Endothelial cell of umbilical vein (primary cell): ENCODE data around the gene MFSD6L. TPM values are rescaled to one million over a fixed set of nuclear protein-coding genes. Genes with fewer than 3 reads are reported as not detected.

Experiments used
- BruUV-seq: library from RNA; stranded (reverse); fragments of 400-500 nt; replicated peaks from 2 replicates; lab custom pipeline; 2021; lab: Mats Ljungman, UMichigan
- CTCF ChIA-PET: fragments of 300-600, 350-600 bp; sonication (Branson Sonifier 250); formaldehyde crosslinking; loops from one replicate; lab custom pipeline; 2021; ENCODE audit warnings: antibody characterized with exemption, inconsistent platforms; lab: Charles Lee
- POLR2A ChIA-PET: fragments of 300-600, 350-600 bp; sonication (Branson Sonifier 250); formaldehyde crosslinking; loops from one replicate; lab custom pipeline; 2021; ENCODE audit warnings: antibody characterized with exemption, inconsistent platforms; lab: Charles Lee
- DNase-seq: peaks from one replicate; pipeline ENCODE4 v3.0.0-alpha.2; 2011; ENCODE audit warnings: low read depth, low spot score
- FAIRE-seq: peaks from 2 replicates; lab custom pipeline; 2011; peaks lifted over from hg19 to GRCh38; lab: Jason Lieb, UNC
- H2AFZ ChIP-seq: 2 replicates; pipeline ENCODE4 v1.6.0; 2012; ENCODE audit warnings: low read depth, low read length, control low read depth, inconsistent platforms
- H3K27ac ChIP-seq: 2 replicates; pipeline ENCODE4 v1.5.1; 2011; ENCODE audit warnings: low read depth, mild to moderate bottlenecking, control low read depth, low read length, moderate library complexity; ENCODE audit not compliant: insufficient read depth
- H3K27me3 ChIP-seq, 2 experiments: 2 replicates each; pipeline versions ENCODE4 v1.6.0 to v1.6.1; 2011; ENCODE audit warnings: low read length in 2 of 2, mixed read lengths in 1 of 2; ENCODE audit not compliant: control insufficient read depth in 2 of 2, insufficient read depth in 2 of 2
- H3K36me3 ChIP-seq, 2 experiments: 2 replicates in 1 of 2; 3 replicates in 1 of 2; pipeline ENCODE4 v1.5.1; 2011; ENCODE audit warnings: low read length in 2 of 2, mild to moderate bottlenecking in 1 of 2, moderate library complexity in 1 of 2; ENCODE audit not compliant: control insufficient read depth in 2 of 2, insufficient read depth in 2 of 2; ENCODE audit errors: extremely low read depth in 1 of 2
- H3K4me1 ChIP-seq: 3 replicates; pipeline ENCODE4 v1.5.1; 2011; ENCODE audit warnings: mild to moderate bottlenecking, low read length; ENCODE audit not compliant: control insufficient read depth, insufficient read depth; ENCODE audit errors: extremely low read depth
- H3K4me2 ChIP-seq: 2 replicates; pipeline ENCODE4 v1.6.1; 2011; ENCODE audit warnings: low read length, control low read depth, mixed read lengths; ENCODE audit not compliant: insufficient read depth
- H3K4me3 ChIP-seq, 3 experiments: fragments of 200-600 bp in 1 of 3; sonication (generic), shearing (Covaris generic) in 1 of 3; replicated peaks in 1 of 3; 2 replicates each; pipeline ENCODE4 v1.5.1; 2011 to 2016; ENCODE audit warnings: control low read depth in 3 of 3, low read length in 3 of 3, mild to moderate bottlenecking in 2 of 3, inconsistent platforms in 1 of 3, low read depth in 1 of 3, moderate library complexity in 1 of 3; ENCODE audit not compliant: insufficient read depth in 1 of 3
- H3K79me2 ChIP-seq: 2 replicates; pipeline ENCODE4 v1.6.0; 2012; ENCODE audit warnings: low read length, inconsistent platforms; ENCODE audit not compliant: control insufficient read depth, insufficient read depth
- H3K9ac ChIP-seq: replicated peaks from 2 replicates; pipeline ENCODE3; 2011; ENCODE audit warnings: low read length, control low read depth; ENCODE audit not compliant: insufficient read depth; ENCODE audit errors: extremely low read depth
- H3K9me1 ChIP-seq: replicated peaks from 3 replicates; pipeline ENCODE4 v1.6.0; 2011; ENCODE audit warnings: mild to moderate bottlenecking, low read length; ENCODE audit not compliant: control insufficient read depth, insufficient read depth; ENCODE audit errors: extremely low read depth
- H3K9me3 ChIP-seq: replicated peaks from 2 replicates; pipeline ENCODE4 v1.5.1; 2012; ENCODE audit warnings: low read length, inconsistent platforms; ENCODE audit not compliant: control insufficient read depth, insufficient read depth
- H4K20me1 ChIP-seq: replicated peaks from 2 replicates; pipeline ENCODE3; 2011; ENCODE audit warnings: mild to moderate bottlenecking, low read length; ENCODE audit not compliant: control insufficient read depth, insufficient read depth; ENCODE audit errors: extremely low read depth
- EZH2 ChIP-seq: IDR thresholded peaks from 2 replicates; pipeline ENCODE4 v1.6.1; 2012; ENCODE audit warnings: borderline replicate concordance, low read depth, mild to moderate bottlenecking, moderate library complexity, low read length, inconsistent platforms; ENCODE audit not compliant: severe bottlenecking
- FOS ChIP-seq: IDR thresholded peaks from 2 replicates; pipeline ENCODE4 v1.6.1; 2011; ENCODE audit warnings: mild to moderate bottlenecking, low read length, moderate library complexity, borderline replicate concordance; ENCODE audit not compliant: insufficient read depth
- GATA2 ChIP-seq: IDR thresholded peaks from 2 replicates; pipeline ENCODE4 v1.7.0; 2011; ENCODE audit warnings: low read depth, mild to moderate bottlenecking, moderate library complexity, mixed read lengths, low read length; ENCODE audit not compliant: insufficient read length, insufficient read depth
- JUN ChIP-seq: IDR thresholded peaks from 2 replicates; pipeline ENCODE4 v1.6.1; 2011; ENCODE audit warnings: borderline replicate concordance, low read depth; ENCODE audit not compliant: insufficient read length, insufficient read depth
- MAX ChIP-seq: IDR thresholded peaks from 2 replicates; pipeline ENCODE4 v1.6.1; 2011; ENCODE audit not compliant: insufficient read depth, insufficient read length
- MYC ChIP-seq: IDR thresholded peaks from one replicate; pipeline ENCODE4 v1.6.1; 2011; ENCODE audit warnings: mild to moderate bottlenecking, low read depth, low read length
- POLR2A ChIP-seq: IDR thresholded peaks from 2 replicates; pipeline ENCODE4 v1.6.1; 2012; ENCODE audit warnings: low read depth, mild to moderate bottlenecking, control low read depth, low read length
- POLR2AphosphoS5 ChIP-seq: IDR thresholded peaks from 2 replicates; pipeline ENCODE4 v1.6.1; 2012; ENCODE audit warnings: low read depth, mild to moderate bottlenecking, control low read depth, low read length, moderate library complexity; ENCODE audit not compliant: insufficient read depth
- dilution Hi-C: fragments of 300-500 bp; cut with MboI; formaldehyde crosslinking; loops from one replicate; pipeline ENCODE4 v1.15.0; 2019; ENCODE audit warnings: low sequenced_read_pairs; ENCODE audit not compliant: extremely low pct_ligation_motif_present
- intact Hi-C: fragments of 100-400 bp; cut with micrococcal nuclease; formaldehyde crosslinking; loops from one replicate; pipeline ENCODE4 v1.10.0; 2022
- polyA plus RNA-seq, 4 experiments: library from polyadenylated mRNA; depleted of rRNA in 3 of 4; stranded (reverse) in 3 of 4; unstranded in 1 of 4; fragments of >200 nt; gene quantifications; 2 replicates each; pipeline versions ENCODE4 v1.2.1 to v1.2.3, GENCODE V29; 2011 to 2012; ENCODE audit warnings: missing spikeins in 1 of 4
- total RNA-seq: library from RNA; stranded (reverse); gene quantifications from 2 replicates; pipeline ENCODE4 v1.2.3, GENCODE V29; 2021
- TF ChIP-seq, protein P1 (sequence below), 2 donors: IDR thresholded peaks; 1 replicate in 1 of 2; 2 replicates in 1 of 2; pipeline ENCODE4 v1.5.1; 2011; ENCODE audit warnings: low read length in 2 of 2, mild to moderate bottlenecking in 2 of 2, moderate library complexity in 2 of 2, control low read depth in 1 of 2, inconsistent platforms in 1 of 2, low read depth in 1 of 2; ENCODE audit not compliant: insufficient read depth in 1 of 2; ENCODE audit errors: extremely low read depth in 1 of 2

MFSD6L gene
- total and polyA plus RNA-seq, 2 donors (not counting 3 experiments of a cell fraction or from before 2014, with no cell fraction given) = not detected

- Histone ChIP-seq H3K79me2 (no peaks in the 10 kb centered on the region), H3K4me1 (no peaks in the 10 kb centered on the region), H4K20me1 (no peaks in the 10 kb centered on the region), H3K27me3 (no peaks in the 10 kb centered on the region), H3K4me2 (no peak overlapping the region), H3K9me1 (no peaks in the 10 kb centered on the region), H3K27ac (no peak overlapping the region), H3K9ac (no peak overlapping the region), H3K36me3 (no peaks in the 10 kb centered on the region), H3K4me3 (no peak overlapping the region), H3K9me3 (no peaks in the 10 kb centered on the region), H2AFZ (no peak overlapping the region)
- CTCF ChIA-PET = no interaction called here
- dilution Hi-C loops = no loop called here
- no peak for FAIRE-seq
- BruUV-seq = no TSS peak
- intact Hi-C loops = no loop called here
- POLR2A ChIA-PET = no interaction called here
- TF ChIP-seq POLR2A = no peak
- TF ChIP-seq JUN = no peak
- TF ChIP-seq MAX = no peak
- TF ChIP-seq, protein P1, sequence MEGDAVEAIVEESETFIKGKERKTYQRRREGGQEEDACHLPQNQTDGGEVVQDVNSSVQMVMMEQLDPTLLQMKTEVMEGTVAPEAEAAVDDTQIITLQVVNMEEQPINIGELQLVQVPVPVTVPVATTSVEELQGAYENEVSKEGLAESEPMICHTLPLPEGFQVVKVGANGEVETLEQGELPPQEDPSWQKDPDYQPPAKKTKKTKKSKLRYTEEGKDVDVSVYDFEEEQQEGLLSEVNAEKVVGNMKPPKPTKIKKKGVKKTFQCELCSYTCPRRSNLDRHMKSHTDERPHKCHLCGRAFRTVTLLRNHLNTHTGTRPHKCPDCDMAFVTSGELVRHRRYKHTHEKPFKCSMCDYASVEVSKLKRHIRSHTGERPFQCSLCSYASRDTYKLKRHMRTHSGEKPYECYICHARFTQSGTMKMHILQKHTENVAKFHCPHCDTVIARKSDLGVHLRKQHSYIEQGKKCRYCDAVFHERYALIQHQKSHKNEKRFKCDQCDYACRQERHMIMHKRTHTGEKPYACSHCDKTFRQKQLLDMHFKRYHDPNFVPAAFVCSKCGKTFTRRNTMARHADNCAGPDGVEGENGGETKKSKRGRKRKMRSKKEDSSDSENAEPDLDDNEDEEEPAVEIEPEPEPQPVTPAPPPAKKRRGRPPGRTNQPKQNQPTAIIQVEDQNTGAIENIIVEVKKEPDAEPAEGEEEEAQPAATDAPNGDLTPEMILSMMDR (IDR thresholded peaks at IDR 0.05; ENCODE audit: extremely low read depth in 1 of 2, insufficient read depth in 1 of 2, low read depth in 1 of 2, low read length in 2 of 2) = no peak
- no peak for TF ChIP-seq POLR2AphosphoS5
- no peak for TF ChIP-seq MYC
- TF ChIP-seq FOS = no peak
- TF ChIP-seq GATA2 = no peak
- TF ChIP-seq EZH2 = no peak
- DNase-seq = no peak
These were observed 32.2 kb upstream of the MFSD6L start for GRCh38 chr17:8831234-8831849.
